ENCODE data around the gene PDGFRB.

- no peak for TF ChIP-seq FOXM1 (IDR thresholded peaks at IDR 0.05; ENCODE audit: borderline replicate concordance, low read depth)
- no peak for TF ChIP-seq CREB1 (IDR thresholded peaks at IDR 0.05; ENCODE audit: low read depth)
- TF ChIP-seq EGR1 (IDR thresholded peaks at IDR 0.05) = no peak
- no peak for TF ChIP-seq CEBPB (IDR thresholded peaks at IDR 0.05)
- TF ChIP-seq TEAD4 (IDR thresholded peaks at IDR 0.05) = no peak
- no peak for TF ChIP-seq EP300 (IDR thresholded peaks at IDR 0.05; ENCODE audit: borderline replicate concordance)
- no peak for TF ChIP-seq TAF1 (IDR thresholded peaks at IDR 0.05; ENCODE audit: low read depth)
- TF ChIP-seq REST (IDR thresholded peaks at IDR 0.05; ENCODE audit: low read depth) = no peak
- TF ChIP-seq TCF12 (IDR thresholded peaks at IDR 0.05; ENCODE audit: low read depth) = no peak
- no peak for TF ChIP-seq RAD21 (IDR thresholded peaks at IDR 0.05; ENCODE audit: low read depth)
- TF ChIP-seq ZBTB7A (IDR thresholded peaks at IDR 0.05; ENCODE audit: low read depth) = no peak
- TF ChIP-seq MAX (IDR thresholded peaks at IDR 0.05) = no peak
Observed at GRCh38 chr5:150065346-150065745, 90.3 kb downstream of the PDGFRB start.
